HEK293T (cell line): Measurements from ENCODE around the gene TFDP1.

Experiments
- CTCF ChIA-PET: fragments of 350-600 bp; formaldehyde crosslinking; extraction: SDS; loops from one replicate; lab custom pipeline; 2021; ENCODE audit warnings: antibody characterized with exemption, inconsistent platforms; lab: Yijun Ruan, JAX
- POLR2A ChIA-PET: fragments of 350-600 bp; formaldehyde crosslinking; extraction: SDS; loops from one replicate; lab custom pipeline; 2020; ENCODE audit warnings: antibody characterized with exemption, inconsistent platforms; lab: Yijun Ruan, JAX
- DNase-seq: peaks from one replicate; pipeline ENCODE4 v3.0.0; 2012; ENCODE audit warnings: mixed read lengths; ENCODE audit errors: extremely low spot score
- ARNT ChIP-seq: fragments of 450-650 bp; IDR thresholded peaks from 2 replicates; pipeline ENCODE4 v1.6.1; 2017; ENCODE audit warnings: mild to moderate bottlenecking
- BHLHE40 ChIP-seq: fragments of 450-650 bp; IDR thresholded peaks from 2 replicates; pipeline ENCODE4 v1.6.1; 2016; ENCODE audit warnings: mild to moderate bottlenecking, moderate library complexity, borderline replicate concordance
- CTBP1 ChIP-seq: fragments of 450-650 bp; IDR thresholded peaks from 2 replicates; pipeline ENCODE4 v1.6.1; 2016; ENCODE audit warnings: borderline replicate concordance
- ELF4 ChIP-seq: fragments of 450-650 bp; IDR thresholded peaks from 2 replicates; pipeline ENCODE4 v1.6.1; 2017; ENCODE audit warnings: antibody characterized with exemption
- FOXA1 ChIP-seq: fragments of 450-650 bp; IDR thresholded peaks from 2 replicates; pipeline ENCODE4 v1.6.1; 2016; ENCODE audit warnings: mild to moderate bottlenecking
- FOXK2 ChIP-seq: fragments of 450-650 bp; IDR thresholded peaks from 2 replicates; pipeline ENCODE4 v1.6.1; 2016; ENCODE audit warnings: mild to moderate bottlenecking
- FOXM1 ChIP-seq: fragments of 450-650 bp; IDR thresholded peaks from 2 replicates; pipeline ENCODE4 v1.6.1; 2017; ENCODE audit warnings: mild to moderate bottlenecking, borderline replicate concordance
- HDGF ChIP-seq: fragments of 450-650 bp; IDR thresholded peaks from 2 replicates; pipeline ENCODE4 v1.6.1; 2017; ENCODE audit warnings: antibody characterized with exemption, borderline replicate concordance
- L3MBTL2 ChIP-seq: fragments of 450-650 bp; conservative IDR thresholded peaks from 2 replicates; pipeline ENCODE4 v1.6.1; 2016; ENCODE audit warnings: mild to moderate bottlenecking
- LEF1 ChIP-seq: fragments of 450-650 bp; IDR thresholded peaks from 2 replicates; pipeline ENCODE4 v1.6.1; 2017; ENCODE audit warnings: mild to moderate bottlenecking, borderline replicate concordance
- NFRKB ChIP-seq: fragments of 450-650 bp; IDR thresholded peaks from 2 replicates; pipeline ENCODE4 v1.6.1; 2016; ENCODE audit warnings: mild to moderate bottlenecking, moderate library complexity
- PKNOX1 ChIP-seq: fragments of 450-650 bp; IDR thresholded peaks from 2 replicates; pipeline ENCODE4 v1.6.1; 2016
- SP1 ChIP-seq: fragments of 450-650 bp; IDR thresholded peaks from 2 replicates; pipeline ENCODE4 v1.6.1; 2017
- SUZ12 ChIP-seq: fragments of 450-650 bp; IDR thresholded peaks from 2 replicates; pipeline ENCODE4 v1.6.1; 2016; ENCODE audit warnings: mild to moderate bottlenecking
- TARDBP ChIP-seq: fragments of 450-650 bp; IDR thresholded peaks from 2 replicates; pipeline ENCODE4 v1.6.1; 2016
- ZNF384 ChIP-seq: fragments of 450-650 bp; IDR thresholded peaks from 2 replicates; pipeline ENCODE4 v1.6.1; 2016

The TFDP1 gene

GRCh38 chr13:113638806-113639205, 54.3 kb downstream of the TFDP1 start:
- no peak for TF ChIP-seq TARDBP
- TF ChIP-seq PKNOX1, result no peak
- no peak for TF ChIP-seq ZNF384
- no peak for TF ChIP-seq CTBP1
- no peak for TF ChIP-seq FOXK2
- TF ChIP-seq ELF4, result no peak
- no peak for TF ChIP-seq LEF1
- TF ChIP-seq FOXA1, result no peak
- no peak for TF ChIP-seq L3MBTL2
- no peak for TF ChIP-seq ARNT
- no peak for TF ChIP-seq NFRKB
- POLR2A ChIA-PET, result no interaction called here
- CTCF ChIA-PET, result no interaction called here
- DNase-seq, result no peak

- ChIA-PET POLR2A (no interaction called here), CTCF (no interaction called here)
- TF ChIP-seq ARNT, result no peak
- TF ChIP-seq HDGF, result no peak
- TF ChIP-seq SP1, result no peak
- TF ChIP-seq BHLHE40, result no peak
- no peak for TF ChIP-seq L3MBTL2
- TF ChIP-seq NFRKB, result no peak
- TF ChIP-seq FOXM1, result no peak
- no peak for TF ChIP-seq ELF4
- no peak for TF ChIP-seq FOXK2
- TF ChIP-seq CTBP1, result no peak
- no peak for TF ChIP-seq LEF1
- TF ChIP-seq TARDBP, result no peak
- TF ChIP-seq PKNOX1, result no peak
- TF ChIP-seq FOXA1, result no peak
- TF ChIP-seq SUZ12, result no peak
- no peak for TF ChIP-seq ZNF384
- DNase-seq, result no peak
These were observed 55.2 kb downstream of the TFDP1 start for GRCh38 chr13:113639616-113640262.

GRCh38 chr13:113641426-113641825, 56.9 kb downstream of the TFDP1 start:
- DNase-seq, result no peak
- CTCF ChIA-PET, result no interaction called here
- POLR2A ChIA-PET, result no interaction called here
- TF ChIP-seq FOXM1 (no peak), BHLHE40 (no peak), CTBP1 (no peak), ZNF384 (no peak), ARNT (no peak), LEF1 (no peak), HDGF (no peak), ELF4 (no peak)

- TF ChIP-seq FOXM1, result no peak
- TF ChIP-seq ZNF384, result no peak
- TF ChIP-seq PKNOX1, result no peak
- no peak for TF ChIP-seq FOXA1
- TF ChIP-seq L3MBTL2, result peak; percentile 50
- no peak for TF ChIP-seq BHLHE40
- TF ChIP-seq CTBP1, result no peak
- no peak for TF ChIP-seq FOXK2
- ChIA-PET POLR2A (no interaction called here), CTCF (no interaction called here)
- DNase-seq, result no peak
These were observed 58.0 kb downstream of the TFDP1 start for GRCh38 chr13:113642563-113642962.

GRCh38 chr13:113643593-113643992, 59.0 kb downstream of the TFDP1 start:
- POLR2A ChIA-PET, result no interaction called here
- TF ChIP-seq PKNOX1 (no peak), HDGF (no peak), CTBP1 (no peak), FOXK2 (no peak), TARDBP (no peak), FOXA1 (no peak), ARNT (no peak), SUZ12 (no peak), LEF1 (no peak), L3MBTL2 (no peak), FOXM1 (no peak)
- DNase-seq, result no peak
- CTCF ChIA-PET, result no interaction called here

- ChIA-PET CTCF (no interaction called here), POLR2A (no interaction called here)
- no peak for DNase-seq
- TF ChIP-seq CTBP1 (no peak), TARDBP (no peak), FOXK2 (no peak), ELF4 (no peak), HDGF (no peak), PKNOX1 (no peak), LEF1 (no peak), ARNT (no peak), ZNF384 (no peak), L3MBTL2 (no peak)
These were observed 60.2 kb downstream of the TFDP1 start for GRCh38 chr13:113644800-113645199.
